SK-N-SH (cell line): ENCODE data around the gene CLCNKB. TPM values are rescaled to one million over a fixed set of nuclear protein-coding genes. Genes with fewer than 3 reads are reported as not detected.

Experiments used
- CTCF ChIA-PET: fragments of 300-600, 350-600 bp; formaldehyde crosslinking; extraction: SDS; loops from one replicate; lab custom pipeline; 2021; lab: Yijun Ruan, JAX
- POLR2A ChIA-PET: fragments of 350-600 bp; sonication (Branson Sonifier 250); formaldehyde crosslinking; extraction: SDS; loops from one replicate; lab custom pipeline; 2020; ENCODE audit warnings: antibody characterized with exemption, inconsistent platforms; lab: Yijun Ruan, JAX
- DNase-seq: peaks from one replicate; pipeline ENCODE4 v3.0.0; 2012
- H2AFZ ChIP-seq: fragments of 200-600 bp; sonication (generic); 2 replicates; pipeline ENCODE4 v1.8.1; 2016; ENCODE audit warnings: antibody characterized with exemption, mild to moderate bottlenecking, low read depth
- H3F3A ChIP-seq: fragments of 200-600 bp; sonication (generic); replicated peaks from 2 replicates; pipeline ENCODE3; 2016; ENCODE audit warnings: antibody characterized with exemption, mild to moderate bottlenecking; ENCODE audit not compliant: insufficient read depth
- H3K27ac ChIP-seq, 2 experiments: fragments of 200-500 bp in 1 of 2; fragments of 200-600 bp in 1 of 2; sonication (Bioruptor generic) in 1 of 2; sonication (generic), shearing (Covaris generic) in 1 of 2; 2 replicates each; pipeline versions ENCODE4 v1.5.1 to v1.6.1; 2014 to 2016; ENCODE audit warnings: low read depth in 2 of 2, inconsistent platforms in 1 of 2, low read length in 1 of 2, mild to moderate bottlenecking in 1 of 2, mixed read lengths in 1 of 2
- H3K27me3 ChIP-seq: fragments of 200-600 bp; sonication (generic), shearing (Covaris generic); 2 replicates; pipeline ENCODE4 v1.6.1; 2016; ENCODE audit warnings: mixed run types; ENCODE audit not compliant: insufficient read depth
- H3K36me3 ChIP-seq, 2 experiments: fragments of 200-500 bp in 1 of 2; fragments of 200-600 bp in 1 of 2; sonication (Bioruptor generic) in 1 of 2; sonication (generic) in 1 of 2; replicated peaks in 1 of 2; 2 replicates each; pipeline versions ENCODE3 to v1.5.1; 2014 to 2016; ENCODE audit warnings: low read length in 1 of 2, mild to moderate bottlenecking in 1 of 2; ENCODE audit not compliant: insufficient read depth in 2 of 2, control insufficient read depth in 1 of 2
- H3K4me1 ChIP-seq, 2 experiments: fragments of 200-500 bp in 1 of 2; fragments of 200-600 bp in 1 of 2; sonication (Bioruptor generic) in 1 of 2; sonication (generic), shearing (Covaris generic) in 1 of 2; 2 replicates each; pipeline versions ENCODE4 v1.5.1 to v1.6.1; 2014 to 2016; ENCODE audit warnings: low read depth in 1 of 2, low read length in 1 of 2, mixed run types in 1 of 2; ENCODE audit not compliant: insufficient read depth in 2 of 2, control insufficient read depth in 1 of 2
- H3K4me2 ChIP-seq: fragments of 200-600 bp; sonication (generic), shearing (Covaris generic); 2 replicates; pipeline ENCODE4 v1.6.1; 2017; ENCODE audit warnings: mixed run types
- H3K4me3 ChIP-seq, 2 experiments: fragments of 200-500 bp in 1 of 2; fragments of 200-600 bp in 1 of 2; sonication (Bioruptor generic) in 1 of 2; sonication (generic), shearing (Covaris generic) in 1 of 2; 2 replicates each; pipeline versions ENCODE4 v1.5.1 to v1.8.1; 2014 to 2016; ENCODE audit warnings: low read depth in 2 of 2, inconsistent platforms in 1 of 2, low read length in 1 of 2, mild to moderate bottlenecking in 1 of 2, mixed read lengths in 1 of 2, moderate library complexity in 1 of 2
- H3K79me2 ChIP-seq: fragments of 200-600 bp; sonication (generic); 2 replicates; pipeline ENCODE4 v1.8.1; 2017; ENCODE audit warnings: mild to moderate bottlenecking; ENCODE audit not compliant: insufficient read depth
- H3K9ac ChIP-seq: fragments of 200-600 bp; sonication (generic); 2 replicates; pipeline ENCODE4 v1.6.1; 2017; ENCODE audit warnings: mixed run types
- H3K9me2 ChIP-seq: fragments of 200-600 bp; sonication (generic); 2 replicates; pipeline ENCODE4 v1.6.1; 2017; ENCODE audit warnings: mixed run types
- H3K9me3 ChIP-seq: fragments of 200-600 bp; sonication (generic); 2 replicates; pipeline ENCODE4 v1.6.1; 2017; ENCODE audit warnings: mixed run types, mild to moderate bottlenecking, moderate library complexity
- H4K20me1 ChIP-seq: fragments of 200-600 bp; sonication (generic); 2 replicates; pipeline ENCODE4 v1.6.1; 2017; ENCODE audit warnings: mild to moderate bottlenecking, mixed run types; ENCODE audit not compliant: insufficient read depth
- CHD2 ChIP-seq: fragments of 150-350 bp; IDR thresholded peaks from 2 replicates; pipeline ENCODE4 v1.6.1; 2018; ENCODE audit warnings: low read length; ENCODE audit not compliant: partially characterized antibody
- ELF1 ChIP-seq: IDR thresholded peaks from 2 replicates; pipeline ENCODE4 v1.4.0; 2012
- EZH2phosphoT487 ChIP-seq: fragments of 200-600 bp; sonication (generic); IDR thresholded peaks from 2 replicates; pipeline ENCODE4 v1.6.1; 2017; ENCODE audit warnings: low read depth, mixed run types, mild to moderate bottlenecking, antibody characterized with exemption, moderate library complexity, borderline replicate concordance
- GABPA ChIP-seq: IDR thresholded peaks from 2 replicates; pipeline ENCODE4 v1.4.0; 2012; ENCODE audit warnings: low read depth, mild to moderate bottlenecking
- JUND ChIP-seq: IDR thresholded peaks from 2 replicates; pipeline ENCODE4 v1.4.0; 2012
- MEF2A ChIP-seq: IDR thresholded peaks from 2 replicates; pipeline ENCODE4 v1.4.0; 2012; ENCODE audit warnings: low read depth, borderline replicate concordance
- MXI1 ChIP-seq: IDR thresholded peaks from 2 replicates; pipeline ENCODE4 v1.6.1; 2012; ENCODE audit warnings: mild to moderate bottlenecking, low read depth, low read length, improper control_type of control experiment
- NFIC ChIP-seq: IDR thresholded peaks from 2 replicates; pipeline ENCODE4 v1.4.0; 2012; ENCODE audit warnings: borderline replicate concordance
- NRF1 ChIP-seq: IDR thresholded peaks from 2 replicates; pipeline ENCODE4 v1.6.1; 2012; ENCODE audit warnings: low read depth, mild to moderate bottlenecking, low read length
- POLR2AphosphoS5 ChIP-seq: IDR thresholded peaks from 2 replicates; pipeline ENCODE4 v1.6.1; 2012; ENCODE audit warnings: low read depth, low read length
- RAD21 ChIP-seq: IDR thresholded peaks from 2 replicates; pipeline ENCODE4 v1.6.1; 2012; ENCODE audit warnings: mild to moderate bottlenecking, low read length
- RCOR1 ChIP-seq: fragments of 150-350 bp; IDR thresholded peaks from 2 replicates; pipeline ENCODE4 v1.6.1; 2017; ENCODE audit warnings: antibody characterized with exemption, low read length
- RFX5 ChIP-seq: IDR thresholded peaks from 2 replicates; pipeline ENCODE4 v1.6.1; 2012; ENCODE audit warnings: mild to moderate bottlenecking, improper control_type of control experiment, low read length
- SIN3A ChIP-seq: IDR thresholded peaks from 2 replicates; pipeline ENCODE4 v1.6.1; 2012; ENCODE audit warnings: low read depth, mild to moderate bottlenecking, low read length, moderate library complexity, borderline replicate concordance
- SMC3 ChIP-seq: IDR thresholded peaks from 2 replicates; pipeline ENCODE4 v1.6.1; 2012; ENCODE audit warnings: low read depth, low read length, improper control_type of control experiment
- TAF1 ChIP-seq: IDR thresholded peaks from 2 replicates; pipeline ENCODE4 v1.6.1; 2012; ENCODE audit warnings: low read depth, mild to moderate bottlenecking, low read length, moderate library complexity, borderline replicate concordance
- TCF12 ChIP-seq: IDR thresholded peaks from 2 replicates; pipeline ENCODE4 v1.4.0; 2012
- WGBS: methylation state at CpG from one replicate; pipeline ENCODE4 v1.1.6; 2017; ENCODE audit warnings: low lambda C conversion rate; 5-methylcytosine and 5-hydroxymethylcytosine counted together
- polyA plus RNA-seq, 3 experiments: library from polyadenylated mRNA; depleted of rRNA; stranded (reverse); fragments of >200 nt; gene quantifications; 2 replicates each; pipeline ENCODE4 v1.2.3, GENCODE V29; 2012
- TF ChIP-seq, protein P1 (sequence below): IDR thresholded peaks from 2 replicates; pipeline ENCODE4 v1.4.0; 2012; ENCODE audit warnings: low read depth, borderline replicate concordance
- TF ChIP-seq, protein P2 (sequence below): fragments of 200-600 bp; sonication (generic); IDR thresholded peaks from 2 replicates; pipeline ENCODE4 v1.6.1; 2017; ENCODE audit warnings: antibody characterized with exemption, mild to moderate bottlenecking, moderate library complexity

The CLCNKB gene
- polyA plus RNA-seq, 1 of the 3 experiments (the other 2 are of a cell fraction): 0.41 TPM

DNA sequence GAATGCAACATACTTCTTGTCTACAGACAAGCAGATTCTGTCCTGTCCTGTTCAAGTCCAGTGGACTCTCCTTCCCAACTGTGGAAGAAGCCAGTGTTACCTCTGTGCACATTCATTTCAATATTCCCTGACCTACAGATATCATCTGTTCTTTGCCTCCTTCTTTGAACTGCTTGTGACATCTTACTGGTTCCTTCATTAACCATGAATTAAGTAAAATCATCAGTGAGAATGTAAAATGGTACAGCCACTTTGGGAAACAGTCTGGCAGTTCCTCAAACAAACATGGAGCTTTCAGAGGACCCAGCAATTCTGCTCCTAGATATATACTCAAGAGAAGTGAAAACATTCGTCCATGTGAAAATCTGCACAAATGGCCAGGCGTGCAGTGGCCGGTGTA, 32.7 kb upstream of the CLCNKB start:
- CTCF ChIA-PET: interaction anchor here (1.0 to 6.1 kb wide), 7 partner anchors 8 to 284 kb away, joined by 3 to 58 read pairs (median 10); partner anchors contain the start of genes FAM131C and HSPB7
- Histone ChIP-seq H3K9me2 (no peaks in the 10 kb centered on the region), H3K27ac (no peak overlapping the region), H3K9me3 (no peaks in the 10 kb centered on the region), H3F3A (no peaks in the 10 kb centered on the region), H3K36me3 (no peaks in the 10 kb centered on the region), H3K27me3 (no peaks in the 10 kb centered on the region), H3K4me2 (no peak overlapping the region), H3K9ac (no peak overlapping the region), H3K4me3 (no peak overlapping the region), H4K20me1 (no peaks in the 10 kb centered on the region), H2AFZ (no peak overlapping the region), H3K79me2 (no peaks in the 10 kb centered on the region), H3K4me1 (peaks cover 0 to 23% of the 10 kb centered on the region in 2 experiments; a peak in 1 of 4 replicates)
- WGBS: 100% methylated on average over 3 of the region's 3 CpGs
- no peak for DNase-seq
- TF ChIP-seq NRF1 (no peak), RFX5 (no peak), MXI1 (no peak), RAD21 (no peak), GABPA (no peak), ELF1 (no peak), POLR2AphosphoS5 (no peak), TCF12 (no peak), CHD2 (no peak), MEF2A (no peak), SMC3 (no peak), EZH2phosphoT487 (no peak), TAF1 (no peak), SIN3A (no peak), RCOR1 (no peak), NFIC (no peak), JUND (no peak)
- TF ChIP-seq, protein P1, sequence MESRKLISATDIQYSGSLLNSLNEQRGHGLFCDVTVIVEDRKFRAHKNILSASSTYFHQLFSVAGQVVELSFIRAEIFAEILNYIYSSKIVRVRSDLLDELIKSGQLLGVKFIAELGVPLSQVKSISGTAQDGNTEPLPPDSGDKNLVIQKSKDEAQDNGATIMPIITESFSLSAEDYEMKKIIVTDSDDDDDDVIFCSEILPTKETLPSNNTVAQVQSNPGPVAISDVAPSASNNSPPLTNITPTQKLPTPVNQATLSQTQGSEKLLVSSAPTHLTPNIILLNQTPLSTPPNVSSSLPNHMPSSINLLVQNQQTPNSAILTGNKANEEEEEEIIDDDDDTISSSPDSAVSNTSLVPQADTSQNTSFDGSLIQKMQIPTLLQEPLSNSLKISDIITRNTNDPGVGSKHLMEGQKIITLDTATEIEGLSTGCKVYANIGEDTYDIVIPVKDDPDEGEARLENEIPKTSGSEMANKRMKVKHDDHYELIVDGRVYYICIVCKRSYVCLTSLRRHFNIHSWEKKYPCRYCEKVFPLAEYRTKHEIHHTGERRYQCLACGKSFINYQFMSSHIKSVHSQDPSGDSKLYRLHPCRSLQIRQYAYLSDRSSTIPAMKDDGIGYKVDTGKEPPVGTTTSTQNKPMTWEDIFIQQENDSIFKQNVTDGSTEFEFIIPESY: no peak
- TF ChIP-seq, protein P2, sequence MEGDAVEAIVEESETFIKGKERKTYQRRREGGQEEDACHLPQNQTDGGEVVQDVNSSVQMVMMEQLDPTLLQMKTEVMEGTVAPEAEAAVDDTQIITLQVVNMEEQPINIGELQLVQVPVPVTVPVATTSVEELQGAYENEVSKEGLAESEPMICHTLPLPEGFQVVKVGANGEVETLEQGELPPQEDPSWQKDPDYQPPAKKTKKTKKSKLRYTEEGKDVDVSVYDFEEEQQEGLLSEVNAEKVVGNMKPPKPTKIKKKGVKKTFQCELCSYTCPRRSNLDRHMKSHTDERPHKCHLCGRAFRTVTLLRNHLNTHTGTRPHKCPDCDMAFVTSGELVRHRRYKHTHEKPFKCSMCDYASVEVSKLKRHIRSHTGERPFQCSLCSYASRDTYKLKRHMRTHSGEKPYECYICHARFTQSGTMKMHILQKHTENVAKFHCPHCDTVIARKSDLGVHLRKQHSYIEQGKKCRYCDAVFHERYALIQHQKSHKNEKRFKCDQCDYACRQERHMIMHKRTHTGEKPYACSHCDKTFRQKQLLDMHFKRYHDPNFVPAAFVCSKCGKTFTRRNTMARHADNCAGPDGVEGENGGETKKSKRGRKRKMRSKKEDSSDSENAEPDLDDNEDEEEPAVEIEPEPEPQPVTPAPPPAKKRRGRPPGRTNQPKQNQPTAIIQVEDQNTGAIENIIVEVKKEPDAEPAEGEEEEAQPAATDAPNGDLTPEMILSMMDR: no peak
- POLR2A ChIA-PET: no interaction called here
